H1 (cell line): ENCODE measurements around the gene ADCY1. TPM values are rescaled to one million over a fixed set of nuclear protein-coding genes. Genes with fewer than 3 reads are reported as not detected.
A peak's percentile ranks its signal among the peaks of the same experiment; 100 is the strongest.

ENCODE experiments used
- CTCF ChIA-PET: fragments of 300-600 bp; sonication (Branson Sonifier 250); formaldehyde crosslinking; loops from one replicate; lab custom pipeline; 2021; ENCODE audit not compliant: partially characterized antibody; lab: Charles Lee
- POLR2A ChIA-PET: fragments of 300-600 bp; sonication (Branson Sonifier 250); formaldehyde crosslinking; loops from one replicate; lab custom pipeline; 2021; ENCODE audit warnings: inconsistent platforms; ENCODE audit not compliant: partially characterized antibody; lab: Charles Lee
- DNase-seq, 2 experiments: peaks; one replicate each; pipeline versions ENCODE4 v3.0.0 to v3.0.0-alpha.2; 2010 to 2022; ENCODE audit warnings: low spot score in 2 of 2, low read depth in 1 of 2, mixed read lengths in 1 of 2
- FAIRE-seq: peaks from 2 replicates; lab custom pipeline; 2011; peaks lifted over from hg19 to GRCh38; lab: Jason Lieb, UNC
- H2AFZ ChIP-seq: 2 replicates; pipeline ENCODE4 v1.8.1; 2012; ENCODE audit warnings: low read length, inconsistent platforms
- H2AK5ac ChIP-seq: 2 replicates; pipeline ENCODE4 v1.6.1; 2013; ENCODE audit warnings: low read depth, low read length
- H2BK120ac ChIP-seq: replicated peaks from 2 replicates; pipeline ENCODE3; 2013; ENCODE audit warnings: low read depth, low read length, inconsistent platforms
- H2BK12ac ChIP-seq: 2 replicates; pipeline ENCODE4 v1.6.1; 2013; ENCODE audit warnings: low read depth, low read length
- H2BK15ac ChIP-seq: 2 replicates; pipeline ENCODE4 v1.6.1; 2013; ENCODE audit warnings: low read length
- H2BK20ac ChIP-seq: 2 replicates; pipeline ENCODE4 v1.6.1; 2013; ENCODE audit warnings: low read length
- H2BK5ac ChIP-seq: 2 replicates; pipeline ENCODE4 v1.6.1; 2013; ENCODE audit warnings: low read depth, low read length
- H3K14ac ChIP-seq: 2 replicates; pipeline ENCODE4 v1.6.1; 2013; ENCODE audit warnings: inconsistent platforms; ENCODE audit not compliant: insufficient read length
- H3K18ac ChIP-seq: 2 replicates; pipeline ENCODE4 v1.6.1; 2013; ENCODE audit warnings: low read length; ENCODE audit errors: extremely low read depth
- H3K23ac ChIP-seq: 2 replicates; pipeline ENCODE4 v1.6.1; 2013; ENCODE audit warnings: inconsistent platforms; ENCODE audit not compliant: insufficient read length
- H3K23me2 ChIP-seq: 2 replicates; pipeline ENCODE4 v1.6.1; 2013; ENCODE audit warnings: low read depth, low read length
- H3K27ac ChIP-seq: 2 replicates; pipeline ENCODE4 v1.6.1; 2011; ENCODE audit warnings: low read depth, low read length, inconsistent platforms
- H3K27me3 ChIP-seq, 4 experiments: replicated peaks in 1 of 4; 1 replicate in 1 of 4; 2 replicates in 3 of 4; pipeline versions ENCODE4 v1.6.1 to v1.8.1; 2011 to 2013; ENCODE audit warnings: low read length in 3 of 4, mild to moderate bottlenecking in 3 of 4, inconsistent platforms in 2 of 4, mixed read lengths in 2 of 4, moderate library complexity in 1 of 4; ENCODE audit not compliant: control insufficient read depth in 3 of 4, insufficient read depth in 3 of 4; ENCODE audit errors: extremely low read depth in 1 of 4
- H3K36me3 ChIP-seq, 4 experiments: 2 replicates each; pipeline versions ENCODE4 v1.6.1 to v1.8.1; 2011 to 2013; ENCODE audit warnings: mild to moderate bottlenecking in 4 of 4, low read length in 3 of 4, moderate library complexity in 2 of 4, control low read depth in 1 of 4, inconsistent platforms in 1 of 4; ENCODE audit not compliant: insufficient read depth in 4 of 4, control insufficient read depth in 2 of 4
- H3K4ac ChIP-seq: replicated peaks from 2 replicates; pipeline ENCODE3; 2013; ENCODE audit warnings: low read length, low read depth, mixed read lengths, inconsistent platforms; ENCODE audit not compliant: insufficient read length
- H3K4me1 ChIP-seq, 4 experiments: replicated peaks in 1 of 4; 1 replicate in 1 of 4; 2 replicates in 3 of 4; pipeline versions ENCODE4 v1.6.1 to v1.8.1; 2011 to 2013; ENCODE audit warnings: low read length in 3 of 4, inconsistent platforms in 2 of 4, mixed read lengths in 1 of 4; ENCODE audit not compliant: insufficient read depth in 4 of 4, control insufficient read depth in 3 of 4
- H3K4me2 ChIP-seq, 2 experiments: 2 replicates each; pipeline versions ENCODE4 v1.6.1 to v1.8.1; 2011 to 2013; ENCODE audit warnings: low read depth in 2 of 2, low read length in 2 of 2, control low read depth in 1 of 2, inconsistent platforms in 1 of 2, mild to moderate bottlenecking in 1 of 2; ENCODE audit not compliant: insufficient read depth in 1 of 2
- H3K4me3 ChIP-seq, 4 experiments: fragments of 200-600, 300-600 bp in 1 of 4; sonication (generic), shearing (Covaris generic), sonication (Bioruptor Twin) in 1 of 4; 2 replicates each; pipeline versions ENCODE4 v1.5.1 to v1.8.1; 2011 to 2016; ENCODE audit warnings: low read length in 4 of 4, low read depth in 3 of 4, control low read depth in 2 of 4, inconsistent platforms in 2 of 4, mild to moderate bottlenecking in 2 of 4, mixed read lengths in 1 of 4, moderate library complexity in 1 of 4; ENCODE audit not compliant: insufficient read depth in 2 of 4; ENCODE audit errors: extremely low read depth in 1 of 4
- H3K56ac ChIP-seq: replicated peaks from 2 replicates; pipeline ENCODE3; 2013; ENCODE audit warnings: low read depth, mild to moderate bottlenecking, mixed read lengths, low read length, inconsistent platforms; ENCODE audit not compliant: insufficient read length
- H3K79me1 ChIP-seq: 2 replicates; pipeline ENCODE4 v1.6.1; 2013; ENCODE audit warnings: low read depth, low read length, control low read depth
- H3K79me2 ChIP-seq, 2 experiments: 2 replicates each; pipeline versions ENCODE4 v1.6.1 to v1.8.1; 2012 to 2013; ENCODE audit warnings: low read length in 2 of 2, mild to moderate bottlenecking in 2 of 2, inconsistent platforms in 1 of 2; ENCODE audit not compliant: insufficient read depth in 2 of 2, control insufficient read depth in 1 of 2
- H3K9ac ChIP-seq, 4 experiments: replicated peaks in 1 of 4; 1 replicate in 1 of 4; 2 replicates in 3 of 4; pipeline versions ENCODE4 v1.6.1 to v1.8.1; 2011 to 2013; ENCODE audit warnings: low read depth in 3 of 4, low read length in 3 of 4, control low read depth in 2 of 4, mild to moderate bottlenecking in 2 of 4, moderate library complexity in 2 of 4, inconsistent platforms in 1 of 4; ENCODE audit errors: extremely low read depth in 1 of 4
- H3K9me3 ChIP-seq, 2 experiments: 2 replicates each; pipeline versions ENCODE4 v1.6.1 to v1.8.1; 2012 to 2013; ENCODE audit warnings: mild to moderate bottlenecking in 2 of 2, moderate library complexity in 2 of 2, control low read depth in 1 of 2, inconsistent platforms in 1 of 2, low read depth in 1 of 2, low read length in 1 of 2, mixed read lengths in 1 of 2; ENCODE audit not compliant: insufficient read depth in 2 of 2
- H4K20me1 ChIP-seq, 2 experiments: replicated peaks in 1 of 2; 2 replicates each; pipeline versions ENCODE3 to v1.8.1; 2011 to 2013; ENCODE audit warnings: inconsistent platforms in 2 of 2, low read length in 2 of 2, mild to moderate bottlenecking in 1 of 2; ENCODE audit not compliant: insufficient read depth in 2 of 2, control insufficient read depth in 1 of 2
- H4K5ac ChIP-seq: 2 replicates; pipeline ENCODE4 v1.6.1; 2013; ENCODE audit warnings: low read length, low read depth, mixed read lengths, inconsistent platforms; ENCODE audit not compliant: insufficient read length
- H4K8ac ChIP-seq: 2 replicates; pipeline ENCODE4 v1.8.0; 2013; ENCODE audit warnings: mild to moderate bottlenecking, moderate library complexity, low read length, inconsistent platforms; ENCODE audit not compliant: insufficient read depth; ENCODE audit errors: extremely low read depth
- H4K91ac ChIP-seq: replicated peaks from 2 replicates; pipeline ENCODE3; 2013; ENCODE audit warnings: low read length, mixed read lengths, inconsistent platforms; ENCODE audit not compliant: insufficient read length
- ATF2 ChIP-seq: IDR thresholded peaks from 2 replicates; pipeline ENCODE4 v1.6.1; 2012; ENCODE audit warnings: low read length, inconsistent platforms
- BACH1 ChIP-seq: IDR thresholded peaks from 2 replicates; pipeline ENCODE4 v1.6.1; 2012; ENCODE audit warnings: low read length, improper control_type of control experiment
- KDM5A ChIP-seq: fragments of 200-600 bp; IDR thresholded peaks from 2 replicates; pipeline ENCODE4 v1.7.1; 2012; ENCODE audit warnings: mild to moderate bottlenecking, low read length, inconsistent platforms, mixed read lengths
- POLR2A ChIP-seq, 2 experiments: IDR thresholded peaks; 1 replicate in 1 of 2; 2 replicates in 1 of 2; pipeline ENCODE4 v1.6.1; 2011; ENCODE audit warnings: low read depth in 2 of 2, low read length in 2 of 2, mild to moderate bottlenecking in 2 of 2; ENCODE audit errors: control extremely low read depth in 1 of 2
- POU5F1 ChIP-seq: IDR thresholded peaks from 2 replicates; pipeline ENCODE4 v1.6.1; 2011; ENCODE audit warnings: low read depth, mild to moderate bottlenecking, low read length, moderate library complexity
- RAD21 ChIP-seq, 2 experiments: IDR thresholded peaks in 1 of 2; conservative IDR thresholded peaks in 1 of 2; 2 replicates each; pipeline ENCODE4 v1.6.1; 2011; ENCODE audit warnings: low read depth in 2 of 2, low read length in 2 of 2, improper control_type of control experiment in 1 of 2, inconsistent platforms in 1 of 2, mild to moderate bottlenecking in 1 of 2, moderate library complexity in 1 of 2
- SAP30 ChIP-seq: fragments of 300-600 bp; sonication (generic); IDR thresholded peaks from 2 replicates; pipeline ENCODE4 v1.7.1; 2012; ENCODE audit warnings: low read length, moderate library complexity, mild to moderate bottlenecking, inconsistent platforms; ENCODE audit not compliant: insufficient read depth, insufficient replicate concordance
- SP4 ChIP-seq: IDR thresholded peaks from 2 replicates; pipeline ENCODE4 v1.6.1; 2012; ENCODE audit warnings: low read length, inconsistent platforms
- USF2 ChIP-seq: IDR thresholded peaks from 2 replicates; pipeline ENCODE4 v1.6.1; 2011; ENCODE audit warnings: low read length, improper control_type of control experiment
- WGBS, 2 experiments: shearing (Covaris generic) in 1 of 2; methylation state at CpG; one replicate each; pipeline versions ENCODE4 v1.1.6 to v1.1.7; 2013 to 2015; ENCODE audit warnings: low lambda C conversion rate in 2 of 2, mixed read lengths in 2 of 2, inconsistent platforms in 1 of 2, low coverage in 1 of 2, missing lambda C conversion rate in 1 of 2; ENCODE audit not compliant: insufficient replicate concordance in 2 of 2, insufficient coverage in 1 of 2, insufficient read length in 1 of 2; ENCODE audit errors: extremely low coverage in 1 of 2, missing lambda C conversion rate in 1 of 2; 5-methylcytosine and 5-hydroxymethylcytosine counted together
- polyA plus RNA-seq, 7 experiments: library from polyadenylated mRNA; depleted of rRNA in 3 of 7; stranded (reverse) in 5 of 7; unstranded in 2 of 7; fragments of >200 nt in 5 of 7; fragments of 200-250 nt in 2 of 7; gene quantifications; 1 replicate in 5 of 7; 2 replicates in 1 of 7; 4 replicates in 1 of 7; pipeline versions ENCODE4 v1.2.1 to v1.2.3, GENCODE V29; 2011 to 2013; ENCODE audit warnings: missing spikeins in 2 of 7, mixed read lengths in 2 of 7
- total RNA-seq: library from RNA; stranded (reverse); fragmentation: NEBNext Ultra II Directional; extraction: Animal tissue kit (Norgen Biotek cat#: 25700); gene quantifications from 2 replicates; pipeline ENCODE4 v1.2.1, GENCODE V29; 2021

Gene ADCY1
- total and polyA plus RNA-seq, 2 of the 8 experiments (the other 6 are each of a cell fraction or from before 2014, with no cell fraction given), result 7.9 to 26.9 TPM

GRCh38 chr7:45598886-45599520 lies 24.8 kb downstream of the ADCY1 start:
- peaks cover 0 to 1% of the 10 kb centered on the region in 2 experiments for H4K20me1 ChIP-seq
- H3K14ac ChIP-seq, result no peak overlapping the region
- no peaks in the 10 kb centered on the region; a peak in 2 of 8 replicates for H3K36me3 ChIP-seq
- ChIA-PET POLR2A (interaction anchor here (1.9 kb wide), 1 partner anchor 9 kb away, joined by 5 read pairs; no protein-coding TSS in a partner anchor), CTCF (interaction anchor here (0.8 to 2.2 kb wide), 3 partner anchors 9 to 18 kb away, joined by 4 to 6 read pairs (median 6); no protein-coding TSS in a partner anchor)
- no peak overlapping the region for H4K5ac ChIP-seq
- no peaks in the 10 kb centered on the region; the same call in 1 of the 2 replicates for H3K79me1 ChIP-seq
- no peak for FAIRE-seq
- no peak overlapping the region for H3K23ac ChIP-seq
- H4K8ac ChIP-seq, result no peak overlapping the region
- no peak overlapping the region for H3K4ac ChIP-seq
- H3K27me3 ChIP-seq, result no peaks in the 10 kb centered on the region
- no peak overlapping the region for H4K91ac ChIP-seq
- no peak overlapping the region for H3K56ac ChIP-seq
- no peak overlapping the region for H3K9ac ChIP-seq
- no peak overlapping the region for H2BK20ac ChIP-seq
- H3K9me3 ChIP-seq, result no peaks in the 10 kb centered on the region
- peak overlapping the region; percentile 16; the same call in 1 of the 2 replicates for H2BK5ac ChIP-seq
- H3K4me1 ChIP-seq, result peaks cover 0 to 9% (median 1%) of the 10 kb centered on the region in 4 experiments; a peak in 3 of 7 replicates
- no peak overlapping the region for H3K4me2 ChIP-seq
- H3K18ac ChIP-seq, result no peak overlapping the region
- WGBS, 2 experiments, result 90% methylated on average over 14 of the region's 14 CpGs; no CpG with 5 or more reads in 1 of the 2 experiments
- DNase-seq, result peak in 1 of 2 experiments; percentile 39
- no peak overlapping the region for H2BK120ac ChIP-seq
- H2AK5ac ChIP-seq, result no peak overlapping the region
- H3K4me3 ChIP-seq, result no peak overlapping the region
- H2BK15ac ChIP-seq, result no peak overlapping the region
- H3K23me2 ChIP-seq, result peaks cover 2% of the 10 kb centered on the region; the same call in 1 of the 2 replicates
- H2BK12ac ChIP-seq, result no peak overlapping the region
- no peak overlapping the region for H3K27ac ChIP-seq
- no peaks in the 10 kb centered on the region for H3K79me2 ChIP-seq
- H2AFZ ChIP-seq, result no peak overlapping the region
- TF ChIP-seq SAP30 (no peak), SP4 (no peak), USF2 (no peak), POU5F1 (no peak), RAD21 (IDR thresholded peaks at IDR 0.05 in 1 of 2, conservative IDR thresholded peaks at IDR 0.05 in 1 of 2; ENCODE audit: low read depth in 2 of 2, low read length in 2 of 2) (no peak), ATF2 (no peak), KDM5A (no peak), POLR2A (IDR thresholded peaks at IDR 0.05; ENCODE audit: control extremely low read depth in 1 of 2, low read depth in 2 of 2, low read length in 2 of 2) (no peak), BACH1 (no peak)
